ENCODE data around the gene SF3B2. TPM values are rescaled to one million over a fixed set of nuclear protein-coding genes. Genes with fewer than 3 reads are reported as not detected.
"Not testable (repeated sequence)": the region's sequence is repeated elsewhere in the genome, so short reads cannot be mapped to it uniquely, and the experiment has no call there.

The SF3B2 gene
- total and polyA plus RNA-seq, 10 donors: 77.5 to 195 (median 147) TPM

DNA sequence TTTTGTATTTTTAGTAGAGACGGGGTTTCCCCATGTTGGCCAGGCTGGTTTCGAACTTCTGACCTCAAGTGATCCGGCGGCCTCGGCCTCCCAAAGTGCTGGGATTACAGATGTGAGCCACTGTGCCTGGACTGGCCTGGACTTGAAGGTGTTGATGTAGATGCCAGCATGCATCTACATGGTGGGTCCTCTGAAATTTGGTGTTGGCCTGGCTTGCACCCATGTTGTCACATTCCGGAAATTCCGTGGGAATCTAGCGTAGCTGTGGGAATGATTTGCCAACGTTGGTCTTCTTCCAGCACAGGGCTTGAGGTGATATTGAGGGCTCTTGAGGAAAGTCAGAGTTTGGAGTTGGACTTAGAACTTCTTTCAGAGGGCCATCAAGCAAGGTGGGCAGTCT, 24.4 kb downstream of the SF3B2 start:
- Histone ChIP-seq H3K27ac (peak overlapping the region in 4 of 8 donors; percentile 85 to 91 (median 87)), H3K4me1 (peaks cover 40 to 98% (median 61%) of the 10 kb centered on the region in 6 donors), H3K27me3 (replicated peaks in 1 of 7) (no peaks in the 10 kb centered on the region), H3K9me3 (no peaks in the 10 kb centered on the region), H3K36me3 (peaks cover 0 to 42% (median 11%) of the 10 kb centered on the region in 6 donors), H3K4me3 (no peak overlapping the region)
- DNase-seq: no peak
- intact Hi-C loops (cut with DNase I; ENCODE audit: low total_unique reads): no loop called here
- TF ChIP-seq, protein P1, sequence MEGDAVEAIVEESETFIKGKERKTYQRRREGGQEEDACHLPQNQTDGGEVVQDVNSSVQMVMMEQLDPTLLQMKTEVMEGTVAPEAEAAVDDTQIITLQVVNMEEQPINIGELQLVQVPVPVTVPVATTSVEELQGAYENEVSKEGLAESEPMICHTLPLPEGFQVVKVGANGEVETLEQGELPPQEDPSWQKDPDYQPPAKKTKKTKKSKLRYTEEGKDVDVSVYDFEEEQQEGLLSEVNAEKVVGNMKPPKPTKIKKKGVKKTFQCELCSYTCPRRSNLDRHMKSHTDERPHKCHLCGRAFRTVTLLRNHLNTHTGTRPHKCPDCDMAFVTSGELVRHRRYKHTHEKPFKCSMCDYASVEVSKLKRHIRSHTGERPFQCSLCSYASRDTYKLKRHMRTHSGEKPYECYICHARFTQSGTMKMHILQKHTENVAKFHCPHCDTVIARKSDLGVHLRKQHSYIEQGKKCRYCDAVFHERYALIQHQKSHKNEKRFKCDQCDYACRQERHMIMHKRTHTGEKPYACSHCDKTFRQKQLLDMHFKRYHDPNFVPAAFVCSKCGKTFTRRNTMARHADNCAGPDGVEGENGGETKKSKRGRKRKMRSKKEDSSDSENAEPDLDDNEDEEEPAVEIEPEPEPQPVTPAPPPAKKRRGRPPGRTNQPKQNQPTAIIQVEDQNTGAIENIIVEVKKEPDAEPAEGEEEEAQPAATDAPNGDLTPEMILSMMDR (IDR thresholded peaks at IDR 0.05 in 8 of 11, conservative IDR thresholded peaks at IDR 0.05 in 3 of 11): no peak
- no peak for TF ChIP-seq POLR2AphosphoS5 (IDR thresholded peaks at IDR 0.05)
- no peak for TF ChIP-seq POLR2A (IDR thresholded peaks at IDR 0.05)
- 93 to 96% (median 94%) methylated on average over 9 of the region's 9 CpGs for WGBS, 5 donors

DNA sequence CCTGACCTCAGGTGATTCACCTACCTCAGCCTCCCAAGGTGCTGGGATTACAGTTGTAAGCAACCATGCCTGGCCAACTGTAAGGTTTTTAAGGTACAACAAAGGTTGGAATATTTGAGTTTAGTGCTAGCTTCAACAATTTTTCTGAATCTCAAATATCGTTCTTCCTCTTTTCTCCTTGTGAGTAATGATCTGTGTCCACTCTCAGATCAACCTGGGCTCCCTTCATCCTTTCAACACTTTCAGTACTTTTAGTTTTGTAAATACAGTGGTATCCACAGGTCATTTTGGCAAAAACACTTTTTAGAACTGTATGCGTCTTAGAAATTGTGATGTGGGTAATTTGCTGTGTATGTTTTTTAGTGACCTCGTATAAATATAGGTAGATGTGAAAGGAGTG, 25.8 kb downstream of the SF3B2 start:
- Histone ChIP-seq H3K27ac (peak overlapping the region in 7 of 8 donors; percentile 35 to 91 (median 85)), H3K4me1 (peaks cover 40 to 98% (median 61%) of the 10 kb centered on the region in 6 donors)
- intact Hi-C loops (cut with DNase I; ENCODE audit: low total_unique reads): no loop called here

DNA sequence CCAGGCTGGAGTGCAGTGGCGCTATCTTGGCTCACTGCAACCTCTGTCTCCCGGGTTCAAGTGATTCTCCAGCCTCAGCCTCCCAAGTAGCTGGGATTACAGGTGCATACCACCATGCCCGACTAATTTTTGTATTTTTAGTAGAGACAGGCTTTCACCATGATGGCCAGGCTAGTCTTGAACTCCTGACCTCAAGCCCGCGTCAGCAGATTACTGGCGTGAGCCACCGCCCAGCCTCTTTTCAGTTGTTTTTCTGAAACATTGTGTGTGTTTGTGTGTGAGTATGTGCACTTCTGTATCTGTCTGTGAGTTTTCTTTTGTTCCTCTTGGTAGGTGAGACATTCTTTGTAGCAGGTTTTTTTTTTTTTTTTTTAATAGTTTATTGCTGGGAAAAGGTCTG, 26.8 kb downstream of the SF3B2 start:
- H3K4me3 ChIP-seq; H3K27me3 ChIP-seq (replicated peaks in 1 of 7); DNase-seq; H3K9me3 ChIP-seq; intact Hi-C loops (cut with DNase I; ENCODE audit: low total_unique reads): not testable (repeated sequence)
- 68 to 86% (median 81%) methylated on average over 7 of the region's 7 CpGs for WGBS, 5 donors
- Histone ChIP-seq H3K27ac (peak overlapping the region in 6 of 8 donors; percentile 35 to 91 (median 86)), H3K36me3 (peaks cover 0 to 32% (median 10%) of the 10 kb centered on the region in 6 donors), H3K4me1 (peaks cover 45 to 98% (median 66%) of the 10 kb centered on the region in 6 donors)

More for the DNA sequence above, 25.8 kb downstream of the SF3B2 start:
- H3K36me3 ChIP-seq: peaks cover 0 to 36% (median 11%) of the 10 kb centered on the region in 6 donors
- no peaks in the 10 kb centered on the region for H3K27me3 ChIP-seq (replicated peaks in 1 of 7)
- WGBS, 5 donors: 69 to 81% (median 75%) methylated on average over 3 of the region's 3 CpGs
- no peak overlapping the region for H3K4me3 ChIP-seq
- DNase-seq: no peak
- H3K9me3 ChIP-seq: no peaks in the 10 kb centered on the region
- no peak for TF ChIP-seq POLR2AphosphoS5 (IDR thresholded peaks at IDR 0.05)
- no peak for TF ChIP-seq POLR2A (IDR thresholded peaks at IDR 0.05)
- TF ChIP-seq, protein P1 (IDR thresholded peaks at IDR 0.05 in 8 of 11, conservative IDR thresholded peaks at IDR 0.05 in 3 of 11): no peak

DNA sequence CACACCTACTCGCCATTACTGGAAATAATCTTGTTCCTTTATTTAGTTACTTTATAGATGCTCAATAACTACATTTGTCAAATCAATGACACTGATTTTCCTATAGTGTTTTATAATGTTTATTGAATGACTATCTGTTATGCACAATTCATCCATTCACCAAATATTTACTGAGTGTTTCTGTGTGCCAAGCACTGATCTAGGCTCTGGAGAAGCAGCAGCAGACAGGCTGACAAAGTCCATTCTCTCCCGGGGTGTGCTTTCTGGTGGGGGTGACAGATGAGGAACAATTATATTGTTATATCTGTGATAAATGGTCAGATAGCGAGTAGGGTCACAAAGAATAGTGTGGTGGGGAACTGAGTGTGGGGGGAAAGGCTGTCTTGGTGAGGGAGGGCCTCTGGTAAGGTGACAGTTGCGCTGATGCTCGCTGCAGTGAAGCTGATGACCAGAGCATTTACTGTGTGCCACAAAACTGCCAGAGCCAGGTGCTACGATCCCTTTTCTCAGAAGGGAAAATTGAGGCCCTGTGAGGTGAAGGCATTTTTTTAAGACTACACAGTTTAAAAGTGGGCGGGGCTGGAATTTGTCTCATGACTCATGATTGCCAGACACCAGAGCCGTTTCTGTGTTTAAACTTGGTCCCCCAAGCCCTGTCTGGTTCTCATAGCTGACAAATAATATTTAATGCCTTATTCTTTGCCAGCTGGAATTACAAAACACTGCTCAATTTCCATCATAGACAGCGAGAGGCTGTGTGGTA, 28.1 kb downstream of the SF3B2 start:
- H3K4me1 ChIP-seq: peaks cover 51 to 99% (median 78%) of the 10 kb centered on the region in 6 donors
- intact Hi-C loops (cut with DNase I; ENCODE audit: low total_unique reads): no loop called here
- H3K4me3 ChIP-seq: peak overlapping the region in 1 of 8 donors; percentile 52
- DNase-seq: no peak
- TF ChIP-seq POLR2A (IDR thresholded peaks at IDR 0.05) (no peak), POLR2AphosphoS5 (IDR thresholded peaks at IDR 0.05) (no peak)
- TF ChIP-seq, protein P1 (IDR thresholded peaks at IDR 0.05 in 8 of 11, conservative IDR thresholded peaks at IDR 0.05 in 3 of 11): no peak
- H3K36me3 ChIP-seq: peaks cover 0 to 20% (median 4%) of the 10 kb centered on the region in 6 donors
- H3K27ac ChIP-seq: peak overlapping the region; percentile 5 to 91 (median 87)
- no peaks in the 10 kb centered on the region for H3K27me3 ChIP-seq (replicated peaks in 1 of 7)
- WGBS, 5 donors: 71 to 77% (median 73%) methylated on average over 9 of the region's 9 CpGs
- H3K9me3 ChIP-seq: no peaks in the 10 kb centered on the region

Data from spleen (tissue), 11 donors.